ENCODE measurements around the gene PTCH2.

- no peak for TF ChIP-seq CTCF (IDR thresholded peaks at IDR 0.05; ENCODE audit: low read depth, low read length, poor library complexity, severe bottlenecking)
- no peak for TF ChIP-seq EZH2phosphoT487 (IDR thresholded peaks at IDR 0.05; ENCODE audit: borderline replicate concordance, low read length)
Observed at GRCh38 chr1:44847845-44848244, 4.8 kb upstream of the PTCH2 start.

Data from DOHH2 (cell line).